GM12874 (cell line): Measurements from ENCODE around the gene CALM3.

ENCODE experiments used
- CTCF ChIP-seq: IDR thresholded peaks from 2 replicates; pipeline ENCODE4 v1.5.1; 2011; ENCODE audit warnings: low read depth, mild to moderate bottlenecking, control low read depth, low read length, moderate library complexity; ENCODE audit not compliant: insufficient read depth

The CALM3 gene

GRCh38 chr19:46607448-46607841, 6.3 kb downstream of the CALM3 start:
- no peak for TF ChIP-seq CTCF

- TF ChIP-seq CTCF, result no peak
Observed at GRCh38 chr19:46608178-46608577, 7.0 kb downstream of the CALM3 start.

- TF ChIP-seq CTCF, result no peak
Observed at GRCh38 chr19:46608581-46609345, 7.6 kb downstream of the CALM3 start.

- no peak for TF ChIP-seq CTCF
Observed at GRCh38 chr19:46609511-46610412, 8.6 kb downstream of the CALM3 start.

- TF ChIP-seq CTCF, result no peak
Observed at GRCh38 chr19:46610413-46610775, 9.3 kb downstream of the CALM3 start.

GRCh38 chr19:46610851-46611770, 10.0 kb downstream of the CALM3 start:
- TF ChIP-seq CTCF, result no peak
